Endothelial cell of umbilical vein (primary cell): ENCODE results near the gene LOX. TPM values are rescaled to one million over a fixed set of nuclear protein-coding genes. Genes with fewer than 3 reads are reported as not detected.

Experiments
- BruUV-seq: library from RNA; stranded (reverse); fragments of 400-500 nt; replicated peaks from 2 replicates; lab custom pipeline; 2021; lab: Mats Ljungman, UMichigan
- CTCF ChIA-PET: fragments of 300-600, 350-600 bp; sonication (Branson Sonifier 250); formaldehyde crosslinking; loops from one replicate; lab custom pipeline; 2021; ENCODE audit warnings: antibody characterized with exemption, inconsistent platforms; lab: Charles Lee
- POLR2A ChIA-PET: fragments of 300-600, 350-600 bp; sonication (Branson Sonifier 250); formaldehyde crosslinking; loops from one replicate; lab custom pipeline; 2021; ENCODE audit warnings: antibody characterized with exemption, inconsistent platforms; lab: Charles Lee
- DNase-seq: peaks from one replicate; pipeline ENCODE4 v3.0.0-alpha.2; 2011; ENCODE audit warnings: low read depth, low spot score
- FAIRE-seq: peaks from 2 replicates; lab custom pipeline; 2011; peaks lifted over from hg19 to GRCh38; lab: Jason Lieb, UNC
- H2AFZ ChIP-seq: 2 replicates; pipeline ENCODE4 v1.6.0; 2012; ENCODE audit warnings: low read depth, low read length, control low read depth, inconsistent platforms
- H3K27ac ChIP-seq: 2 replicates; pipeline ENCODE4 v1.5.1; 2011; ENCODE audit warnings: low read depth, mild to moderate bottlenecking, control low read depth, low read length, moderate library complexity; ENCODE audit not compliant: insufficient read depth
- H3K27me3 ChIP-seq, 2 experiments: 2 replicates each; pipeline versions ENCODE4 v1.6.0 to v1.6.1; 2011; ENCODE audit warnings: low read length in 2 of 2, mixed read lengths in 1 of 2; ENCODE audit not compliant: control insufficient read depth in 2 of 2, insufficient read depth in 2 of 2
- H3K36me3 ChIP-seq, 2 experiments: 2 replicates in 1 of 2; 3 replicates in 1 of 2; pipeline ENCODE4 v1.5.1; 2011; ENCODE audit warnings: low read length in 2 of 2, mild to moderate bottlenecking in 1 of 2, moderate library complexity in 1 of 2; ENCODE audit not compliant: control insufficient read depth in 2 of 2, insufficient read depth in 2 of 2; ENCODE audit errors: extremely low read depth in 1 of 2
- H3K4me1 ChIP-seq: 3 replicates; pipeline ENCODE4 v1.5.1; 2011; ENCODE audit warnings: mild to moderate bottlenecking, low read length; ENCODE audit not compliant: control insufficient read depth, insufficient read depth; ENCODE audit errors: extremely low read depth
- H3K4me2 ChIP-seq: 2 replicates; pipeline ENCODE4 v1.6.1; 2011; ENCODE audit warnings: low read length, control low read depth, mixed read lengths; ENCODE audit not compliant: insufficient read depth
- H3K4me3 ChIP-seq, 3 experiments: fragments of 200-600 bp in 1 of 3; sonication (generic), shearing (Covaris generic) in 1 of 3; replicated peaks in 1 of 3; 2 replicates each; pipeline ENCODE4 v1.5.1; 2011 to 2016; ENCODE audit warnings: control low read depth in 3 of 3, low read length in 3 of 3, mild to moderate bottlenecking in 2 of 3, inconsistent platforms in 1 of 3, low read depth in 1 of 3, moderate library complexity in 1 of 3; ENCODE audit not compliant: insufficient read depth in 1 of 3
- H3K79me2 ChIP-seq: 2 replicates; pipeline ENCODE4 v1.6.0; 2012; ENCODE audit warnings: low read length, inconsistent platforms; ENCODE audit not compliant: control insufficient read depth, insufficient read depth
- H3K9ac ChIP-seq: replicated peaks from 2 replicates; pipeline ENCODE3; 2011; ENCODE audit warnings: low read length, control low read depth; ENCODE audit not compliant: insufficient read depth; ENCODE audit errors: extremely low read depth
- H3K9me1 ChIP-seq: replicated peaks from 3 replicates; pipeline ENCODE4 v1.6.0; 2011; ENCODE audit warnings: mild to moderate bottlenecking, low read length; ENCODE audit not compliant: control insufficient read depth, insufficient read depth; ENCODE audit errors: extremely low read depth
- H3K9me3 ChIP-seq: replicated peaks from 2 replicates; pipeline ENCODE4 v1.5.1; 2012; ENCODE audit warnings: low read length, inconsistent platforms; ENCODE audit not compliant: control insufficient read depth, insufficient read depth
- H4K20me1 ChIP-seq: replicated peaks from 2 replicates; pipeline ENCODE3; 2011; ENCODE audit warnings: mild to moderate bottlenecking, low read length; ENCODE audit not compliant: control insufficient read depth, insufficient read depth; ENCODE audit errors: extremely low read depth
- EZH2 ChIP-seq: IDR thresholded peaks from 2 replicates; pipeline ENCODE4 v1.6.1; 2012; ENCODE audit warnings: borderline replicate concordance, low read depth, mild to moderate bottlenecking, moderate library complexity, low read length, inconsistent platforms; ENCODE audit not compliant: severe bottlenecking
- FOS ChIP-seq: IDR thresholded peaks from 2 replicates; pipeline ENCODE4 v1.6.1; 2011; ENCODE audit warnings: mild to moderate bottlenecking, low read length, moderate library complexity, borderline replicate concordance; ENCODE audit not compliant: insufficient read depth
- GATA2 ChIP-seq: IDR thresholded peaks from 2 replicates; pipeline ENCODE4 v1.7.0; 2011; ENCODE audit warnings: low read depth, mild to moderate bottlenecking, moderate library complexity, mixed read lengths, low read length; ENCODE audit not compliant: insufficient read length, insufficient read depth
- JUN ChIP-seq: IDR thresholded peaks from 2 replicates; pipeline ENCODE4 v1.6.1; 2011; ENCODE audit warnings: borderline replicate concordance, low read depth; ENCODE audit not compliant: insufficient read length, insufficient read depth
- MYC ChIP-seq: IDR thresholded peaks from one replicate; pipeline ENCODE4 v1.6.1; 2011; ENCODE audit warnings: mild to moderate bottlenecking, low read depth, low read length
- POLR2A ChIP-seq: IDR thresholded peaks from 2 replicates; pipeline ENCODE4 v1.6.1; 2012; ENCODE audit warnings: low read depth, mild to moderate bottlenecking, control low read depth, low read length
- POLR2AphosphoS5 ChIP-seq: IDR thresholded peaks from 2 replicates; pipeline ENCODE4 v1.6.1; 2012; ENCODE audit warnings: low read depth, mild to moderate bottlenecking, control low read depth, low read length, moderate library complexity; ENCODE audit not compliant: insufficient read depth
- dilution Hi-C: fragments of 300-500 bp; cut with MboI; formaldehyde crosslinking; loops from one replicate; pipeline ENCODE4 v1.15.0; 2019; ENCODE audit warnings: low sequenced_read_pairs; ENCODE audit not compliant: extremely low pct_ligation_motif_present
- intact Hi-C: fragments of 100-400 bp; cut with micrococcal nuclease; formaldehyde crosslinking; loops from one replicate; pipeline ENCODE4 v1.10.0; 2022
- polyA plus RNA-seq, 4 experiments: library from polyadenylated mRNA; depleted of rRNA in 3 of 4; stranded (reverse) in 3 of 4; unstranded in 1 of 4; fragments of >200 nt; gene quantifications; 2 replicates each; pipeline versions ENCODE4 v1.2.1 to v1.2.3, GENCODE V29; 2011 to 2012; ENCODE audit warnings: missing spikeins in 1 of 4
- total RNA-seq: library from RNA; stranded (reverse); gene quantifications from 2 replicates; pipeline ENCODE4 v1.2.3, GENCODE V29; 2021
- TF ChIP-seq, protein P1 (sequence below), 2 donors: IDR thresholded peaks; 1 replicate in 1 of 2; 2 replicates in 1 of 2; pipeline ENCODE4 v1.5.1; 2011; ENCODE audit warnings: low read length in 2 of 2, mild to moderate bottlenecking in 2 of 2, moderate library complexity in 2 of 2, control low read depth in 1 of 2, inconsistent platforms in 1 of 2, low read depth in 1 of 2; ENCODE audit not compliant: insufficient read depth in 1 of 2; ENCODE audit errors: extremely low read depth in 1 of 2
- TF ChIP-seq, protein P2 (sequence below): IDR thresholded peaks from 2 replicates; pipeline ENCODE4 v1.6.1; 2011; ENCODE audit not compliant: insufficient read depth, insufficient read length

LOX gene
- total and polyA plus RNA-seq, 2 donors (not counting 3 experiments of a cell fraction or from before 2014, with no cell fraction given), result 39.0 to 79.1 TPM

- Histone ChIP-seq H3K4me2 (no peak overlapping the region), H3K4me1 (no peaks in the 10 kb centered on the region), H4K20me1 (no peaks in the 10 kb centered on the region), H3K9ac (no peak overlapping the region), H3K27ac (no peak overlapping the region), H3K36me3 (no peaks in the 10 kb centered on the region), H3K4me3 (no peak overlapping the region), H3K9me1 (no peaks in the 10 kb centered on the region), H3K9me3 (no peaks in the 10 kb centered on the region), H2AFZ (no peak overlapping the region), H3K27me3 (no peaks in the 10 kb centered on the region), H3K79me2 (no peaks in the 10 kb centered on the region)
- TF ChIP-seq EZH2, result no peak
- no peak for TF ChIP-seq FOS
- TF ChIP-seq MYC, result no peak
- TF ChIP-seq POLR2A, result no peak
- TF ChIP-seq POLR2AphosphoS5, result no peak
- TF ChIP-seq, protein P1, sequence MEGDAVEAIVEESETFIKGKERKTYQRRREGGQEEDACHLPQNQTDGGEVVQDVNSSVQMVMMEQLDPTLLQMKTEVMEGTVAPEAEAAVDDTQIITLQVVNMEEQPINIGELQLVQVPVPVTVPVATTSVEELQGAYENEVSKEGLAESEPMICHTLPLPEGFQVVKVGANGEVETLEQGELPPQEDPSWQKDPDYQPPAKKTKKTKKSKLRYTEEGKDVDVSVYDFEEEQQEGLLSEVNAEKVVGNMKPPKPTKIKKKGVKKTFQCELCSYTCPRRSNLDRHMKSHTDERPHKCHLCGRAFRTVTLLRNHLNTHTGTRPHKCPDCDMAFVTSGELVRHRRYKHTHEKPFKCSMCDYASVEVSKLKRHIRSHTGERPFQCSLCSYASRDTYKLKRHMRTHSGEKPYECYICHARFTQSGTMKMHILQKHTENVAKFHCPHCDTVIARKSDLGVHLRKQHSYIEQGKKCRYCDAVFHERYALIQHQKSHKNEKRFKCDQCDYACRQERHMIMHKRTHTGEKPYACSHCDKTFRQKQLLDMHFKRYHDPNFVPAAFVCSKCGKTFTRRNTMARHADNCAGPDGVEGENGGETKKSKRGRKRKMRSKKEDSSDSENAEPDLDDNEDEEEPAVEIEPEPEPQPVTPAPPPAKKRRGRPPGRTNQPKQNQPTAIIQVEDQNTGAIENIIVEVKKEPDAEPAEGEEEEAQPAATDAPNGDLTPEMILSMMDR (IDR thresholded peaks at IDR 0.05; ENCODE audit: extremely low read depth in 1 of 2, insufficient read depth in 1 of 2, low read depth in 1 of 2, low read length in 2 of 2), result no peak
- no peak for TF ChIP-seq GATA2
- TF ChIP-seq, protein P2, sequence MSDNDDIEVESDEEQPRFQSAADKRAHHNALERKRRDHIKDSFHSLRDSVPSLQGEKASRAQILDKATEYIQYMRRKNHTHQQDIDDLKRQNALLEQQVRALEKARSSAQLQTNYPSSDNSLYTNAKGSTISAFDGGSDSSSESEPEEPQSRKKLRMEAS, result no peak
- no peak for TF ChIP-seq JUN
- no peak for DNase-seq
- POLR2A ChIA-PET, result no interaction called here
- intact Hi-C loops, result no loop called here
- CTCF ChIA-PET, result interaction anchor here (1.1 kb wide), 1 partner anchor 32 kb away, joined by 4 read pairs; no protein-coding TSS in a partner anchor
- FAIRE-seq, result no peak
- no TSS peak for BruUV-seq
- dilution Hi-C loops, result no loop called here
Observed at GRCh38 chr5:122124766-122125165, 46.7 kb upstream of the LOX start.
